ENCODE results near the gene HHAT. TPM values are rescaled to one million over a fixed set of nuclear protein-coding genes. Genes with fewer than 3 reads are reported as not detected.

The HHAT gene
- total RNA-seq, 1 donor from 2014 or later = 6.9 TPM

GRCh38 chr1:210591214-210591613 lies 262.5 kb downstream of the HHAT start:
- H3K27me3 Mint-ChIP-seq (ENCODE audit: low read depth) = no peaks in the 10 kb centered on the region
- H3K9me3 Mint-ChIP-seq = peaks cover 15% of the 10 kb centered on the region
- no peak overlapping the region for H3K4me3 Mint-ChIP-seq
- no peak for TF ChIP-seq CTCF (conservative IDR thresholded peaks at IDR 0.05)
- DNase-seq (ENCODE audit: low read depth, low spot score) = no peak
- H3K36me3 Mint-ChIP-seq (ENCODE audit: low read depth) = peaks cover 7% of the 10 kb centered on the region
- no peak overlapping the region for H3K27ac Mint-ChIP-seq (ENCODE audit: unreplicated experiment)
- H3K4me1 Mint-ChIP-seq = peaks cover 6% of the 10 kb centered on the region

GRCh38 chr1:210594605-210595004 lies 265.9 kb downstream of the HHAT start:
- H3K4me1 Mint-ChIP-seq = peaks cover 6% of the 10 kb centered on the region
- no peaks in the 10 kb centered on the region for H3K27me3 Mint-ChIP-seq (ENCODE audit: low read depth)
- H3K36me3 Mint-ChIP-seq (ENCODE audit: low read depth) = peaks cover 7% of the 10 kb centered on the region
- no peak for TF ChIP-seq CTCF (conservative IDR thresholded peaks at IDR 0.05)
- peaks cover 12% of the 10 kb centered on the region for H3K9me3 Mint-ChIP-seq
- no peak overlapping the region for H3K4me3 Mint-ChIP-seq
- no peak for DNase-seq (ENCODE audit: low read depth, low spot score)
- H3K27ac Mint-ChIP-seq (ENCODE audit: unreplicated experiment) = no peak overlapping the region

DNA sequence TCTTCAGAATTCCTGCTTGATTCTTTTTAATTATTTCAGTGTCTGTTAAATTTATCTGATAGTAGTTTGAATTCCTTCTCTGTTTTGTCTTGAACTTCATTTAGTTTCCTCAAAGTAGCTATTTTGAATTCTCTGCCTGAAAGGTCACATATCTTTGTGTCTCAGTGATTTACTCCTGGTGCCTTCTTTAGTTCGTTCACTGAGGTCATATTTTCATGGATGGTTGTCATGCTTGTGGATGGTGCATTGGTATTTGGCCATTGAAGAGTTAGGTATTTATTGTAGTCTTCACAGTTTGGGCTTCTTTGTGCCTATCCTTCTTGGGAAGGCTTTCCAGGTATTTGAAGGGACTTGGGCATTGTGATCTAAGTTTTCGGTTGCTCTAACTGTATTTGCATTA lies 267.9 kb downstream of the HHAT start:
- no peak for TF ChIP-seq CTCF (conservative IDR thresholded peaks at IDR 0.05)
- Mint-ChIP-seq H3K27ac (ENCODE audit: unreplicated experiment) (no peak overlapping the region), H3K4me1 (peaks cover 6% of the 10 kb centered on the region), H3K9me3 (peaks cover 6% of the 10 kb centered on the region), H3K4me3 (no peak overlapping the region), H3K27me3 (ENCODE audit: low read depth) (no peaks in the 10 kb centered on the region), H3K36me3 (ENCODE audit: low read depth) (peaks cover 5% of the 10 kb centered on the region)
- no peak for DNase-seq (ENCODE audit: low read depth, low spot score)

- TF ChIP-seq CTCF (conservative IDR thresholded peaks at IDR 0.05) = no peak
- H3K36me3 Mint-ChIP-seq (ENCODE audit: low read depth) = no peaks in the 10 kb centered on the region
- no peak for DNase-seq (ENCODE audit: low read depth, low spot score)
- H3K9me3 Mint-ChIP-seq = peaks cover 3% of the 10 kb centered on the region
- H3K27ac Mint-ChIP-seq (ENCODE audit: unreplicated experiment) = no peak overlapping the region
- no peaks in the 10 kb centered on the region for H3K27me3 Mint-ChIP-seq (ENCODE audit: low read depth)
- no peak overlapping the region for H3K4me3 Mint-ChIP-seq
- peaks cover 6% of the 10 kb centered on the region for H3K4me1 Mint-ChIP-seq
Measured at GRCh38 chr1:210597555-210598134, 268.9 kb downstream of the HHAT start.

- peaks cover 6% of the 10 kb centered on the region for H3K4me1 Mint-ChIP-seq
- H3K27ac Mint-ChIP-seq (ENCODE audit: unreplicated experiment) = no peak overlapping the region
- H3K27me3 Mint-ChIP-seq (ENCODE audit: low read depth) = no peaks in the 10 kb centered on the region
Measured at GRCh38 chr1:210598135-210598652, 269.5 kb downstream of the HHAT start.

More at GRCh38 chr1:210598135-210598652, 269.5 kb downstream of the HHAT start:
- no peak for TF ChIP-seq CTCF (conservative IDR thresholded peaks at IDR 0.05)
- H3K4me3 Mint-ChIP-seq = no peak overlapping the region
- H3K9me3 Mint-ChIP-seq = peaks cover under 1% of the 10 kb centered on the region
- DNase-seq (ENCODE audit: low read depth, low spot score) = no peak
- no peaks in the 10 kb centered on the region for H3K36me3 Mint-ChIP-seq (ENCODE audit: low read depth)

Data from neural crest cell (in vitro differentiated cells).